B cell (primary cell): ENCODE results near the gene ITPK1. TPM values are rescaled to one million over a fixed set of nuclear protein-coding genes. Genes with fewer than 3 reads are reported as not detected.

ENCODE experiments used
- ATAC-seq: fragments of 200-7000 bp; cut with Tn5 transposase; one replicate; pipeline ENCODE4 v1.10.0; 2021; ENCODE audit warnings: low read depth, mild to moderate bottlenecking, moderate number of reproducible peaks, moderate library complexity
- CTCF ChIA-PET: fragments of 350-600 bp; sonication (Branson Sonifier 250); formaldehyde crosslinking; loops from one replicate; lab custom pipeline; 2021; ENCODE audit warnings: antibody characterized with exemption, inconsistent platforms; lab: Charles Lee
- POLR2A ChIA-PET: fragments of 350-600 bp; sonication (Branson Sonifier 250); formaldehyde crosslinking; loops from one replicate; lab custom pipeline; 2021; ENCODE audit warnings: antibody characterized with exemption; lab: Charles Lee
- DNase-seq: peaks from one replicate; pipeline ENCODE4 v3.0.0; 2013
- H2AFZ ChIP-seq: 2 replicates; pipeline ENCODE4 v1.6.1; 2012; ENCODE audit warnings: mild to moderate bottlenecking, low read depth, low read length; ENCODE audit not compliant: insufficient read depth, poor library complexity, severe bottlenecking
- H3K27ac ChIP-seq, 2 donors: 1 replicate in 1 of 2; 2 replicates in 1 of 2; pipeline ENCODE4 v1.5.1; 2012 to 2013; ENCODE audit warnings: low read length in 2 of 2, mild to moderate bottlenecking in 2 of 2, moderate library complexity in 1 of 2
- H3K27me3 ChIP-seq, 4 experiments: fragments of 200-600 bp in 1 of 4; sonication (generic) in 1 of 4; replicated peaks in 1 of 4; 1 replicate in 2 of 4; 2 replicates in 2 of 4; pipeline versions ENCODE4 v1.6.1 to v1.7.0; 2013 to 2016; ENCODE audit warnings: low read length in 3 of 4, mild to moderate bottlenecking in 2 of 4, mixed read lengths in 1 of 4, moderate library complexity in 1 of 4; ENCODE audit not compliant: insufficient read depth in 4 of 4, control insufficient read depth in 3 of 4; ENCODE audit errors: control extremely low read depth in 1 of 4
- H3K36me3 ChIP-seq, 2 experiments: replicated peaks in 1 of 2; 1 replicate in 1 of 2; 2 replicates in 1 of 2; pipeline versions ENCODE4 v1.6.1 to v1.7.1; 2013; ENCODE audit warnings: low read length in 1 of 2; ENCODE audit not compliant: insufficient read depth in 2 of 2, control insufficient read depth in 1 of 2; ENCODE audit errors: control extremely low read depth in 1 of 2, extremely low read depth in 1 of 2
- H3K4me1 ChIP-seq, 2 donors: fragments of 200-600 bp in 1 of 2; sonication (generic) in 1 of 2; 1 replicate in 1 of 2; 2 replicates in 1 of 2; pipeline versions ENCODE4 v1.5.1 to v1.6.1; 2013 to 2017; ENCODE audit warnings: low read length in 2 of 2; ENCODE audit not compliant: control insufficient read depth in 2 of 2, insufficient read depth in 2 of 2
- H3K4me2 ChIP-seq: replicated peaks from 2 replicates; pipeline ENCODE3; 2012; ENCODE audit warnings: mild to moderate bottlenecking, low read depth, low read length; ENCODE audit not compliant: poor library complexity, severe bottlenecking
- H3K4me3 ChIP-seq, 5 experiments: fragments of 200-600 bp in 1 of 5; sonication (generic) in 1 of 5; 1 replicate in 3 of 5; 2 replicates in 2 of 5; pipeline versions ENCODE4 v1.5.1 to v1.7.0; 2011 to 2016; ENCODE audit warnings: low read length in 4 of 5, mild to moderate bottlenecking in 4 of 5, low read depth in 2 of 5, control low read depth in 1 of 5, moderate library complexity in 1 of 5; ENCODE audit not compliant: insufficient read depth in 1 of 5; ENCODE audit errors: control extremely low read depth in 1 of 5, extremely low read depth in 1 of 5
- H3K79me2 ChIP-seq: fragments of 200-600 bp; sonication (generic); one replicate; pipeline ENCODE4 v1.6.0; 2016; ENCODE audit warnings: low read length; ENCODE audit not compliant: control insufficient read depth, insufficient read depth
- H3K9ac ChIP-seq: fragments of 200-600 bp; sonication (generic); 2 replicates; pipeline ENCODE4 v1.6.1; 2017; ENCODE audit warnings: mild to moderate bottlenecking, low read length, moderate library complexity
- H3K9me3 ChIP-seq, 3 donors: one replicate each; pipeline versions ENCODE4 v1.6.1 to v1.7.1; 2013; ENCODE audit warnings: low read length in 2 of 3; ENCODE audit not compliant: control insufficient read depth in 2 of 3, insufficient read depth in 1 of 3; ENCODE audit errors: control extremely low read depth in 1 of 3
- H4K20me1 ChIP-seq: 2 replicates; pipeline ENCODE4 v1.6.0; 2012; ENCODE audit warnings: mild to moderate bottlenecking, low read length; ENCODE audit not compliant: insufficient read depth, control insufficient read depth, poor library complexity, severe bottlenecking
- H3K27ac Mint-ChIP-seq: one replicate; pipeline ENCODE4 v1.8.0; 2021; ENCODE audit warnings: mixed read lengths
- H3K27me3 Mint-ChIP-seq: one replicate; pipeline ENCODE4 v1.8.0; 2021; ENCODE audit warnings: mixed read lengths
- H3K4me1 Mint-ChIP-seq: one replicate; pipeline ENCODE4 v1.8.0; 2021; ENCODE audit warnings: mixed read lengths
- H3K4me3 Mint-ChIP-seq: one replicate; pipeline ENCODE4 v1.8.0; 2021; ENCODE audit warnings: mixed read lengths
- H3K9me3 Mint-ChIP-seq: one replicate; pipeline ENCODE4 v1.8.0; 2022; ENCODE audit warnings: mixed read lengths; ENCODE audit not compliant: insufficient read depth
- EZH2 ChIP-seq: IDR thresholded peaks from 2 replicates; pipeline ENCODE4 v1.6.1; 2012; ENCODE audit warnings: borderline replicate concordance, low read depth, mild to moderate bottlenecking, moderate library complexity, low read length; ENCODE audit not compliant: insufficient read depth, poor library complexity, severe bottlenecking
- WGBS: methylation state at CpG from one replicate; pipeline ENCODE4 v1.1.5; 2013; ENCODE audit warnings: missing lambda C conversion rate; ENCODE audit not compliant: insufficient coverage; 5-methylcytosine and 5-hydroxymethylcytosine counted together
- intact Hi-C: fragments of 100-400 bp; cut with micrococcal nuclease; formaldehyde crosslinking; loops from one replicate; pipeline ENCODE4 v1.10.0; 2022
- polyA plus RNA-seq: library from polyadenylated mRNA; depleted of rRNA; stranded (reverse); fragments of >200 nt; gene quantifications from 2 replicates; pipeline ENCODE4 v1.2.3, GENCODE V29; 2012
- total RNA-seq, 2 donors: library from RNA; stranded (reverse); fragments of 120-200 nt in 1 of 2; gene quantifications; 1 replicate in 1 of 2; 2 replicates in 1 of 2; pipeline versions ENCODE4 v1.2.3 to v1.2.4, GENCODE V29; 2013 to 2022
- TF ChIP-seq, protein P1 (sequence below): fragments of 200-600 bp; IDR thresholded peaks from one replicate; pipeline ENCODE4 v1.8.0; 2022; ENCODE audit warnings: antibody characterized with exemption, mild to moderate bottlenecking

ITPK1 gene
- total and polyA plus RNA-seq, 2 donors (not counting 1 experiment from before 2014, with no cell fraction given), result 46.0 to 46.9 TPM

DNA sequence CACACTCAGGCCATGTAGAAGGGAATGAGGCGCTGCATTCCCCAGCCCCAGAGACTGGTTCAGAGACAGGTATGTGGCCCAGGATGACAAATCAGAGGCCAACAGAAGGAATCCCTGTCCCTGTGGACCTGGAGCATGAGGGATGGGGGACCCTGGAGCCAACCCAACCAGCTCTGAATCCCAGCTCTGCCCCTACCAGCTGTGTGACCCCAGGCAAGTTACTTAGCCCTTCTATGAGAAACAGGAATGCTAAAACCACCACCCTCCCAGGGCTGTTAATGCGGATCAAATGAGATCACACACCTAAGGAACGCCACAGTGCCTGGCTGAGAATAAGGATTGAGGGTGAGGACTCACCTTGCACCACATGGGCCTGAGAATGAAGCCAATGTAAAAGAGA, 15.6 kb downstream of the ITPK1 start:
- H3K4me1 ChIP-seq, result peaks cover 17 to 24% of the 10 kb centered on the region in 2 donors
- H3K9ac ChIP-seq, result no peak overlapping the region
- 100% methylated on average over 1 of the region's 3 CpGs for WGBS
- H3K27me3 Mint-ChIP-seq, result no peaks in the 10 kb centered on the region
- H3K27ac Mint-ChIP-seq, result no peak overlapping the region
- peaks cover 28% of the 10 kb centered on the region for H4K20me1 ChIP-seq
- no peak overlapping the region for H2AFZ ChIP-seq
- no peak overlapping the region for H3K27ac ChIP-seq
- H3K9me3 Mint-ChIP-seq, result no peaks in the 10 kb centered on the region
- no peaks in the 10 kb centered on the region for H3K36me3 ChIP-seq
- peaks cover 0 to 5% (median 0%) of the 10 kb centered on the region in 3 donors for H3K9me3 ChIP-seq
- H3K4me2 ChIP-seq, result no peak overlapping the region
- H3K79me2 ChIP-seq, result peaks cover 96% of the 10 kb centered on the region
- ChIA-PET CTCF (interaction anchor here (3.0 kb wide), 1 partner anchor 13 kb away, joined by 15 read pairs; no protein-coding TSS in a partner anchor), POLR2A (no interaction called here)
- DNase-seq (no peak), ATAC-seq (no peak)
- intact Hi-C loops, result loop anchor here (5.0 kb wide), 1 partner anchor 33 kb away; no protein-coding TSS in a partner anchor
- no peak overlapping the region for H3K4me3 Mint-ChIP-seq
- H3K4me3 ChIP-seq, result no peak overlapping the region
- no peaks in the 10 kb centered on the region for H3K27me3 ChIP-seq
- TF ChIP-seq, protein P1, sequence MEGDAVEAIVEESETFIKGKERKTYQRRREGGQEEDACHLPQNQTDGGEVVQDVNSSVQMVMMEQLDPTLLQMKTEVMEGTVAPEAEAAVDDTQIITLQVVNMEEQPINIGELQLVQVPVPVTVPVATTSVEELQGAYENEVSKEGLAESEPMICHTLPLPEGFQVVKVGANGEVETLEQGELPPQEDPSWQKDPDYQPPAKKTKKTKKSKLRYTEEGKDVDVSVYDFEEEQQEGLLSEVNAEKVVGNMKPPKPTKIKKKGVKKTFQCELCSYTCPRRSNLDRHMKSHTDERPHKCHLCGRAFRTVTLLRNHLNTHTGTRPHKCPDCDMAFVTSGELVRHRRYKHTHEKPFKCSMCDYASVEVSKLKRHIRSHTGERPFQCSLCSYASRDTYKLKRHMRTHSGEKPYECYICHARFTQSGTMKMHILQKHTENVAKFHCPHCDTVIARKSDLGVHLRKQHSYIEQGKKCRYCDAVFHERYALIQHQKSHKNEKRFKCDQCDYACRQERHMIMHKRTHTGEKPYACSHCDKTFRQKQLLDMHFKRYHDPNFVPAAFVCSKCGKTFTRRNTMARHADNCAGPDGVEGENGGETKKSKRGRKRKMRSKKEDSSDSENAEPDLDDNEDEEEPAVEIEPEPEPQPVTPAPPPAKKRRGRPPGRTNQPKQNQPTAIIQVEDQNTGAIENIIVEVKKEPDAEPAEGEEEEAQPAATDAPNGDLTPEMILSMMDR, result no peak
- no peak for TF ChIP-seq EZH2
- peaks cover 29% of the 10 kb centered on the region for H3K4me1 Mint-ChIP-seq

DNA sequence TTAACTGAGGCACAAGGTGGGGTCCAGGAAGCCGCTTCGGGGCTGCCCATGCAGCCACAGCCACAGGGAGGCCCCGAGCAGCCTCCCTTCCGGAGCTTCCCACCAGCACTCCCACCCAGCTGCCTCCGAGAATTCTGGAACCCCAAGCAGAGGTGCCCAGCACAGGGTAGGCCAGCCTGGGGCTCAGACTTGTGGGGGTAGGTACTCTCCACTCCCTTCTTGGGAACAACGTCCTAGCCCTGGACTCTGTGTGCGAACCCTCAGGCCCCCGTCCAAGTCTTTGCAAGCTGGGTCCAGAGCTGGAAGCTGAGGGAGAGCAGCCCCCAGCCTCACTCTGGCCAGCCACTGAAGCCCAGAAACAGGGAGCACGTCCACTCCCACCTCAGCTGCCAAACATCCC, 16.1 kb downstream of the ITPK1 start:
- no peak for ATAC-seq
- H3K27ac Mint-ChIP-seq, result no peak overlapping the region
- peaks cover 0 to 5% (median 0%) of the 10 kb centered on the region in 3 donors for H3K9me3 ChIP-seq
- H3K4me1 ChIP-seq, result peaks cover 15 to 20% of the 10 kb centered on the region in 2 donors
- H3K4me3 ChIP-seq, result no peak overlapping the region
- 95% methylated on average over 8 of the region's 9 CpGs for WGBS
- TF ChIP-seq, protein P1, result no peak
- no peak for TF ChIP-seq EZH2
- H3K36me3 ChIP-seq, result no peaks in the 10 kb centered on the region
- H3K27me3 Mint-ChIP-seq, result no peaks in the 10 kb centered on the region
- CTCF ChIA-PET, result interaction anchor here (0.6 to 3.0 kb wide), 2 partner anchors 13 to 1512 kb away, joined by 3 to 15 read pairs; no protein-coding TSS in a partner anchor
- no peak overlapping the region for H3K27ac ChIP-seq
- peaks cover 33% of the 10 kb centered on the region for H4K20me1 ChIP-seq
- H3K4me2 ChIP-seq, result no peak overlapping the region
- peaks cover 27% of the 10 kb centered on the region for H3K4me1 Mint-ChIP-seq
- intact Hi-C loops, result loop anchor here (5.0 kb wide), 1 partner anchor 32 kb away; no protein-coding TSS in a partner anchor
- no peak overlapping the region for H2AFZ ChIP-seq
- H3K4me3 Mint-ChIP-seq, result no peak overlapping the region
- H3K79me2 ChIP-seq, result peaks cover 96% of the 10 kb centered on the region
- H3K9ac ChIP-seq, result no peak overlapping the region
- POLR2A ChIA-PET, result no interaction called here
- no peak for DNase-seq
- no peaks in the 10 kb centered on the region for H3K9me3 Mint-ChIP-seq
- no peaks in the 10 kb centered on the region for H3K27me3 ChIP-seq
